Lung (tissue), 12 donors: ENCODE results near the gene KCND2. TPM values are rescaled to one million over a fixed set of nuclear protein-coding genes. Genes with fewer than 3 reads are reported as not detected.

Experiments
- ATAC-seq: fragments of 200-7000 bp; cut with Tn5 transposase; one replicate; pipeline ENCODE4 v1.9.1; 2020; ENCODE audit warnings: moderate number of reproducible peaks; ENCODE audit not compliant: insufficient read depth, low FRiP score
- DNase-seq, 3 donors: peaks; one replicate each; pipeline ENCODE4 v3.0.0-alpha.2; 2013 to 2017
- H3K27ac ChIP-seq, 2 donors: one replicate each; pipeline ENCODE4 v1.5.1; 2013; ENCODE audit warnings: mild to moderate bottlenecking in 2 of 2, moderate library complexity in 2 of 2, control low read depth in 1 of 2, inconsistent platforms in 1 of 2, low read depth in 1 of 2, low read length in 1 of 2
- H3K27me3 ChIP-seq, 3 donors: one replicate each; pipeline ENCODE4 v1.5.1; 2013; ENCODE audit warnings: low read length in 2 of 3; ENCODE audit not compliant: control insufficient read depth in 3 of 3, insufficient read depth in 3 of 3
- H3K36me3 ChIP-seq, 4 donors: one replicate each; pipeline ENCODE4 v1.5.1; 2013; ENCODE audit warnings: low read length in 4 of 4, mild to moderate bottlenecking in 1 of 4, moderate library complexity in 1 of 4; ENCODE audit not compliant: control insufficient read depth in 4 of 4, insufficient read depth in 4 of 4
- H3K4me1 ChIP-seq, 5 donors: one replicate each; pipeline ENCODE4 v1.5.1; 2013; ENCODE audit warnings: low read length in 5 of 5, mild to moderate bottlenecking in 2 of 5, moderate library complexity in 1 of 5; ENCODE audit not compliant: control insufficient read depth in 5 of 5, insufficient read depth in 5 of 5
- H3K4me3 ChIP-seq: one replicate; pipeline ENCODE4 v1.5.1; 2013; ENCODE audit warnings: mild to moderate bottlenecking, control low read depth, moderate library complexity
- H3K9ac ChIP-seq, 2 donors: one replicate each; pipeline ENCODE4 v1.5.1; 2013; ENCODE audit warnings: low read length in 2 of 2, control low read depth in 1 of 2; ENCODE audit not compliant: insufficient read depth in 1 of 2
- H3K9me3 ChIP-seq, 4 donors: one replicate each; pipeline ENCODE4 v1.5.1; 2013; ENCODE audit warnings: low read length in 3 of 4, mild to moderate bottlenecking in 1 of 4, moderate library complexity in 1 of 4; ENCODE audit not compliant: control insufficient read depth in 4 of 4, insufficient read depth in 3 of 4
- CTCF ChIP-seq: IDR thresholded peaks from 2 replicates; pipeline ENCODE4 v1.5.1; 2012; ENCODE audit warnings: mild to moderate bottlenecking; ENCODE audit errors: control extremely low read depth, extremely low read depth
- WGBS, 2 donors: extraction: QIAGEN DNeasy Blood & Tissue Kit; methylation state at CpG; one replicate each; pipeline ENCODE4 v1.1.7; 2013; 5-methylcytosine and 5-hydroxymethylcytosine counted together
- polyA plus RNA-seq, 2 donors: library from polyadenylated mRNA; stranded (reverse); fragments of 200-250 nt; gene quantifications; one replicate each; pipeline ENCODE4 v1.2.1, GENCODE V29; 2013
- total RNA-seq, 2 donors: library from RNA; depleted of rRNA in 1 of 2; stranded (reverse); fragments of >200 nt in 1 of 2; gene quantifications; one replicate each; pipeline ENCODE4 v1.2.1, GENCODE V29; 2014 to 2021
- donor health status: control.
- donor health status: control.
- donor health status: Bipolar disorder and iron deficiency.
- donor health status: healthy.
- donor health status: DM: yes; HTN: yes; CAD: no.

KCND2 gene
- total and polyA plus RNA-seq, 4 donors, result 0.03 to 1.1 (median 0.10) TPM

GRCh38 chr7:120717166-120717565, 444.2 kb downstream of the KCND2 start:
- H3K36me3 ChIP-seq, result no peaks in the 10 kb centered on the region
- H3K9me3 ChIP-seq, result no peaks in the 10 kb centered on the region
- H3K27ac ChIP-seq, result no peak overlapping the region
- no peaks in the 10 kb centered on the region for H3K27me3 ChIP-seq
- no peak for TF ChIP-seq CTCF
- ATAC-seq (no peak), DNase-seq (no peak)
- H3K4me3 ChIP-seq, result no peak overlapping the region
- H3K4me1 ChIP-seq, result no peaks in the 10 kb centered on the region
- no peak overlapping the region for H3K9ac ChIP-seq
- whole genome bisulfite sequencing, 2 donors, result 73 to 80% methylated on average over 4 of the region's 4 CpGs

- Histone ChIP-seq H3K4me3 (no peak overlapping the region), H3K9me3 (no peaks in the 10 kb centered on the region), H3K27ac (no peak overlapping the region), H3K9ac (no peak overlapping the region), H3K36me3 (no peaks in the 10 kb centered on the region), H3K4me1 (no peaks in the 10 kb centered on the region), H3K27me3 (no peaks in the 10 kb centered on the region)
- DNase-seq (no peak), ATAC-seq (no peak)
- no peak for TF ChIP-seq CTCF
- WGBS, 2 donors, result 77 to 79% methylated on average over 2 of the region's 2 CpGs
Measured at GRCh38 chr7:120718361-120718760, 445.4 kb downstream of the KCND2 start.

DNA sequence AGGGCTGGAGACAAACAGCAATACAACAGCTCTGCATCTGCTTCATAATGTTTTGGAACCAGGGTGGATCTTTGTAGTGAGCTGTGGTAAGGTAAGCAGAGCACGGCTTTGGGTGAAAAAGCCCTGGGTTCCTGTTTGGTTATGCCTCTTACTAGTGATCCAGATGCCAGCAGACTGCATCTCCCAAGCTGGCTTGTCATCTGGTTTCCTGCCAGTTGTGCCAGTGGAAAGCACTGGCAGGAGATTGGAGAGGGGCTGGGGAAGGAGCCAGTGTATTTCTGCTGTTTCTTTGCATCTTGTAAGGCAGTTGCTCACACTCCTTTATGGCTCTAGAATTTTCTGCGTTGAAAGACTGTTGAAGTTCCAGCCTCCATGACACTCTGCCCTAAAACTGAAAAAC, 447.3 kb downstream of the KCND2 start:
- no peak for ATAC-seq
- Histone ChIP-seq H3K9ac (no peak overlapping the region), H3K4me1 (no peaks in the 10 kb centered on the region), H3K4me3 (no peak overlapping the region), H3K27me3 (no peaks in the 10 kb centered on the region), H3K9me3 (no peaks in the 10 kb centered on the region), H3K36me3 (no peaks in the 10 kb centered on the region), H3K27ac (no peak overlapping the region)
- DNase-seq, result no peak
- no peak for TF ChIP-seq CTCF
- WGBS, 2 donors, result 62 to 67% methylated on average over 2 of the region's 2 CpGs
